Neural cell (in vitro differentiated cells): ENCODE data around the gene FGD6. TPM values are rescaled to one million over a fixed set of nuclear protein-coding genes. Genes with fewer than 3 reads are reported as not detected.

ENCODE experiments used
- H2AFZ ChIP-seq: fragments of 200-600, 300-800 bp; sonication (generic), shearing (Covaris generic); 2 replicates; pipeline ENCODE4 v1.6.0; 2014; ENCODE audit warnings: low read depth, mild to moderate bottlenecking, antibody characterized with exemption, low read length, moderate library complexity
- H3F3A ChIP-seq: fragments of 200-600 bp; shearing (Covaris generic); 2 replicates; pipeline ENCODE4 v1.6.1; 2016; ENCODE audit warnings: mild to moderate bottlenecking, moderate library complexity, mixed read lengths, antibody characterized with exemption, low read length; ENCODE audit not compliant: insufficient read depth, poor library complexity, severe bottlenecking
- H3K27ac ChIP-seq: fragments of 200-600, 300-800 bp; sonication (generic), shearing (Covaris generic); 2 replicates; pipeline ENCODE4 v1.5.1; 2014; ENCODE audit warnings: mild to moderate bottlenecking, low read length, moderate library complexity
- H3K27me3 ChIP-seq: fragments of 300-800, 200-600 bp; sonication (generic), shearing (Covaris generic); 2 replicates; pipeline ENCODE4 v1.6.0; 2014; ENCODE audit warnings: mild to moderate bottlenecking, low read depth, low read length, moderate library complexity; ENCODE audit not compliant: insufficient read depth
- H3K36me3 ChIP-seq: fragments of 300-800, 200-600 bp; sonication (generic), shearing (Covaris generic); 2 replicates; pipeline ENCODE4 v1.5.1; 2014; ENCODE audit warnings: mild to moderate bottlenecking, antibody characterized with exemption, low read length, moderate library complexity; ENCODE audit not compliant: insufficient read depth
- H3K4me2 ChIP-seq: fragments of 300-800, 200-600 bp; sonication (generic), shearing (Covaris generic); 2 replicates; pipeline ENCODE4 v1.6.0; 2014; ENCODE audit warnings: mild to moderate bottlenecking, low read length
- H3K4me3 ChIP-seq: fragments of 300-800, 200-600 bp; sonication (generic), shearing (Covaris generic); 2 replicates; pipeline ENCODE4 v1.5.1; 2014; ENCODE audit warnings: mild to moderate bottlenecking, low read length, moderate library complexity
- H3K79me2 ChIP-seq: fragments of 200-600 bp; shearing (Covaris generic); replicated peaks from 2 replicates; pipeline ENCODE4 v1.6.0; 2014; ENCODE audit warnings: mild to moderate bottlenecking, low read length, moderate library complexity; ENCODE audit not compliant: insufficient read depth
- H3K9ac ChIP-seq: fragments of 300-800, 200-600 bp; sonication (generic), shearing (Covaris generic); 2 replicates; pipeline ENCODE4 v1.6.1; 2016; ENCODE audit warnings: mild to moderate bottlenecking, low read length, mixed read lengths
- H3K9me2 ChIP-seq: fragments of 200-600 bp; shearing (Covaris generic); 2 replicates; pipeline ENCODE4 v1.6.1; 2016; ENCODE audit warnings: mild to moderate bottlenecking, low read length, mixed read lengths; ENCODE audit not compliant: insufficient read depth
- H3K9me3 ChIP-seq: fragments of 200-600, 300-800 bp; sonication (generic), shearing (Covaris generic); 2 replicates; pipeline ENCODE4 v1.6.1; 2016; ENCODE audit warnings: mild to moderate bottlenecking, mixed run types, low read length, moderate library complexity, mixed read lengths
- H4K20me1 ChIP-seq: fragments of 200-600 bp; shearing (Covaris generic); 2 replicates; pipeline ENCODE4 v1.6.1; 2016; ENCODE audit warnings: mild to moderate bottlenecking, mixed run types; ENCODE audit not compliant: insufficient read depth
- CTCF ChIP-seq: fragments of 450-650 bp; IDR thresholded peaks from 2 replicates; pipeline ENCODE4 v1.5.1; 2014; ENCODE audit warnings: antibody characterized with exemption, mild to moderate bottlenecking, moderate library complexity; ENCODE audit not compliant: poor library complexity, severe bottlenecking
- EP300 ChIP-seq: fragments of 450-650 bp; conservative IDR thresholded peaks from 2 replicates; pipeline ENCODE4 v1.6.1; 2014; ENCODE audit warnings: antibody characterized with exemption, mild to moderate bottlenecking, moderate library complexity; ENCODE audit not compliant: poor library complexity, severe bottlenecking
- MXI1 ChIP-seq: fragments of 450-650 bp; conservative IDR thresholded peaks from 2 replicates; pipeline ENCODE4 v1.6.1; 2014; ENCODE audit warnings: antibody characterized with exemption, mild to moderate bottlenecking; ENCODE audit not compliant: poor library complexity, severe bottlenecking
- POLR2AphosphoS5 ChIP-seq: IDR thresholded peaks from 2 replicates; pipeline ENCODE4 v1.6.1; 2012
- RAD21 ChIP-seq: fragments of 450-650 bp; conservative IDR thresholded peaks from 2 replicates; pipeline ENCODE4 v1.6.1; 2014; ENCODE audit warnings: antibody characterized with exemption, mild to moderate bottlenecking, moderate library complexity
- REST ChIP-seq: IDR thresholded peaks from 2 replicates; pipeline ENCODE4 v1.6.1; 2012; ENCODE audit warnings: borderline replicate concordance
- SMC3 ChIP-seq: fragments of 450-650 bp; conservative IDR thresholded peaks from 2 replicates; pipeline ENCODE4 v1.6.1; 2014; ENCODE audit warnings: antibody characterized with exemption, mild to moderate bottlenecking, moderate library complexity; ENCODE audit not compliant: poor library complexity
- TAF1 ChIP-seq: IDR thresholded peaks from 2 replicates; pipeline ENCODE4 v1.6.1; 2012; ENCODE audit warnings: low read depth
- polyA plus RNA-seq: library from polyadenylated mRNA; depleted of rRNA; stranded (reverse); fragments of >200 nt; gene quantifications from 2 replicates; pipeline ENCODE4 v1.2.3, GENCODE V29; 2014

Gene FGD6
- polyA plus RNA-seq, 1 donor from 2014 or later: 4.6 TPM

GRCh38 chr12:95205016-95205624 lies 12.1 kb downstream of the FGD6 start:
- Histone ChIP-seq H3K27ac (no peak overlapping the region), H3K79me2 (peaks cover 26% of the 10 kb centered on the region), H3K27me3 (no peaks in the 10 kb centered on the region), H3K4me3 (no peak overlapping the region), H2AFZ (no peak overlapping the region), H4K20me1 (no peaks in the 10 kb centered on the region), H3K9me3 (no peaks in the 10 kb centered on the region), H3K36me3 (no peaks in the 10 kb centered on the region), H3K9ac (no peak overlapping the region), H3K9me2 (no peaks in the 10 kb centered on the region), H3K4me2 (no peak overlapping the region), H3F3A (no peaks in the 10 kb centered on the region)
- TF ChIP-seq CTCF: no peak
- no peak for TF ChIP-seq EP300
- no peak for TF ChIP-seq REST
- TF ChIP-seq TAF1: no peak
- no peak for TF ChIP-seq POLR2AphosphoS5
- TF ChIP-seq RAD21: no peak
- no peak for TF ChIP-seq SMC3

GRCh38 chr12:95204141-95204866 lies 13.0 kb downstream of the FGD6 start:
- Histone ChIP-seq H3K27me3 (no peaks in the 10 kb centered on the region), H3K4me3 (no peak overlapping the region), H3K4me2 (no peak overlapping the region), H4K20me1 (no peaks in the 10 kb centered on the region), H3K9me2 (no peaks in the 10 kb centered on the region), H3K36me3 (no peaks in the 10 kb centered on the region), H3K9ac (no peak overlapping the region), H2AFZ (no peak overlapping the region), H3K9me3 (no peaks in the 10 kb centered on the region), H3K27ac (no peak overlapping the region), H3F3A (no peaks in the 10 kb centered on the region), H3K79me2 (peaks cover 26% of the 10 kb centered on the region)
- TF ChIP-seq RAD21 (no peak), EP300 (no peak), SMC3 (no peak), MXI1 (no peak), TAF1 (no peak)
